GM19351 (cell line): Measurements from ENCODE around the gene FHOD1.
A peak's percentile ranks its signal among the peaks of the same experiment; 100 is the strongest.

Experiments used
- ATAC-seq: cut with Tn5 transposase; IDR thresholded peaks from one replicate; pipeline ENCODE4 v1.9.1; 2021; ENCODE audit warnings: mild to moderate bottlenecking, moderate library complexity; ENCODE audit not compliant: unreplicated experiment

The FHOD1 gene

DNA sequence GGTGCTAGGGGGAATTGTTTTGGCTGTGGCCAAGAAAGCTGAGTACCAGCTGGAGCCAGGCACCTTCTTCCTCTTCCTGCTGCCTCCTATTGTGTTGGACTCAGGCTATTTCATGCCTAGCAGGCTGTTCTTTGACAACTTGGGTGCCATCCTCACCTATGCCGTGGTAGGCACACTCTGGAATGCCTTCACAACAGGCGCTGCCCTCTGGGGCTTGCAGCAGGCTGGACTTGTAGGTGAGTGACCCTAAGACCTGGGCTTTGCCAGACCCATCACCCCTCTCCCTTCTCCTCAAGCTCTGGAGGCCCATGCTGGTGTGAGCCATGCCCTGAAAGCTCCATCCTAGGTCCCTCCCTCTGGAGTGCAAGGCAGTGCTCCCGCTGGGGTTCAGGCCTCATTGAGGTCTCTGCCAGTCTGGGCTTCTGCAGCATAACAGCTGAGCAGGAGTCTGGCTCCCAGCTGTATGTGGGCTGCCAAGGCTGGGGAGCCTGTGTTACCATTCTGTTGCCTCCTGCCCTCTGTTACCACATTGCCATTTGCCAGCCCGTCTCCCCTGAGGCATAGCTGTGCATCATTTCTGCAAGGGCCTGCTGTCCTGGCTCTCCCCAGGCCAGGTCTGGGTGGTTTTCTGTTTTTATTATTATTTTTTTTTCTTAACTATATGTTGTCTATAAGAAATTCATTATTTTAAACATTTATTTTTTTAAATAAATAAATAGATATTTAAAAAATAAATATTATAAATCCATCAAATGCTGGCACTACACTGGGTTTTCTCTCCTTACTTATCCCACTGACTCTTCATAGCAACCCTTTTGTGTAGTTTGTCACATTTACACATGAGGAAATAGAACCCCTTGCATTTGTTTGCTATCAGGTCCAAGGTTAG lies 5.6 kb upstream of the FHOD1 start:
- no peak for ATAC-seq

- no peak for ATAC-seq
Measured at GRCh38 chr16:67250045-67250327, 2.7 kb upstream of the FHOD1 start.

GRCh38 chr16:67249178-67250044 lies 2.1 kb upstream of the FHOD1 start:
- ATAC-seq, result no peak

- no peak for ATAC-seq
Measured at GRCh38 chr16:67248401-67249177, 1.3 kb upstream of the FHOD1 start, which contains the start of gene SLC9A5. Gene SLC9A5 (plus strand): TSS chr16:67248979. CDS start chr16:67249015, 36 bp downstream.

DNA sequence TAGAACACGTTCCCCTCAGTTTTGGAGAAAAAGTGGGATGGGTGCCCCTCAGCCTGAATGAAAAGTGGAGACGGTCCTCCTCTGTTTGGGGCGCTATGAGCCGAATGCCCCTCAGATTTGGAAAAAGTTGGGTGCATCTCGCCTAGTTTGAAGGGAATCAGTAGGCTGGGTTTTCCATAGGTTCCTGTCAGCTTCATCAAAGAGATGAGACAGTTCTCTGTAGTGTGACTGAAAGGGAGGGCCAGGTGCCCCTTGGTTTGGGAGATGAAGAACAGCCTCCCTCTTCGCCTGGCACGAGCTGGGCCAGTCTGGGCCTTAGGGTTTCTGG lies 756 bp upstream of the FHOD1 start:
- no peak for ATAC-seq

GRCh38 chr16:67246756-67247191 lies 507 bp downstream of the FHOD1 start:
- ATAC-seq, result peak; percentile 13

DNA sequence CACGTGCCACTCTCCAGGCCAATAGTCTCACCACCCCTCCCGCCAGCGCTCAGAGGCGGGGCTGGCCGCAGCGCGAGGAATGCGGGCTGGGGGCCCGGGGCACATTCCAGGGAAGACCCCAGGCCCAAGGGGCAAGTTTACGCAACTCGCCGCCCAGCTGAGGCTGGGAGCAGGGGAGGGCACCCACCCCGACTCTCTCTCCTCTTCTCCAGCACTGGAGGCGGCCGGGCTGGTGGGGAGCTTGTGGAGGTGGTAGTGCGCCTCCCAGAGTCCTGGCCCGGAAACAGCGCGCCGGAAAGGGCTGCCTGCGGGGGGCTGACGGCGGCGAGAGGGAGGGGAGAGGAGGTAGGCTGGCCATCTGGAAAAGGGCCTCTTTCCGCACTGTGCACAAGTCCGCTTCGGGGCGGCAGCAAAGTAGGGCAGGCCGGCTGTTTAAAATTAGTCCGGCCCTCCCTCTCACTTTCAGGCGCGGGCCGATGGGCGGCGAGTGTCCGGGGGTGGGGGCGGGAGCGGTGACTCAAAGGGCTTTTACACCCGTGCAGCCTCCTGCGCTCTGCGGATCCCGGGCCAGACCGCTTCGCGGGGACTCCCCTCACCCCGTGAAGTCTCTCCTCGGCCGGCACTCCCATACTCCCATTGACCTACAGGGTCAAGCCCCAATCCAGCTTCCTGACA lies 1.1 kb downstream of the FHOD1 start:
- ATAC-seq, result peak; percentile 26

GRCh38 chr16:67245674-67246080 lies 1.6 kb downstream of the FHOD1 start:
- ATAC-seq, result no peak

DNA sequence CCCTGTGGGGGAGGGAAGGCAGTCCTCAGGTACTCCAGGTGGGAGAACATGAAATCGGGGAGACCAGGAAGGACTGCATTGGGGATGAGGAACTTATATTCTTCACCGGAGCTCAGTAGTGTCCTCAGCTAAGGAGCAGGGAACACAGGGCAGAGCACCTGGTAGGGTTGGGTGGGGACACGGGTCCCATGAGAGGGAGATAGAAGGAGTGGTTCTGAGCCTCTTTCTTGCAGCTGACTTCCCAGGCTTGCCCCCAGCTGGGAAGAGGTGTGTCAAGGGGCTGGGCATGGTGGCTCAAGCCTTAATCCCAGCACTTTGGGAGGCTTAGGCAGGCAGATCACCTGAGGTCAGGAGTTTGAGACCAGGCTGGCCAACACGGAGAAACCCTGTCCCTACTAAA lies 2.1 kb downstream of the FHOD1 start:
- ATAC-seq, result no peak

GRCh38 chr16:67244387-67245185 lies 2.7 kb downstream of the FHOD1 start:
- ATAC-seq, result peak; percentile 53

GRCh38 chr16:67243481-67243880 lies 3.8 kb downstream of the FHOD1 start:
- ATAC-seq, result no peak

DNA sequence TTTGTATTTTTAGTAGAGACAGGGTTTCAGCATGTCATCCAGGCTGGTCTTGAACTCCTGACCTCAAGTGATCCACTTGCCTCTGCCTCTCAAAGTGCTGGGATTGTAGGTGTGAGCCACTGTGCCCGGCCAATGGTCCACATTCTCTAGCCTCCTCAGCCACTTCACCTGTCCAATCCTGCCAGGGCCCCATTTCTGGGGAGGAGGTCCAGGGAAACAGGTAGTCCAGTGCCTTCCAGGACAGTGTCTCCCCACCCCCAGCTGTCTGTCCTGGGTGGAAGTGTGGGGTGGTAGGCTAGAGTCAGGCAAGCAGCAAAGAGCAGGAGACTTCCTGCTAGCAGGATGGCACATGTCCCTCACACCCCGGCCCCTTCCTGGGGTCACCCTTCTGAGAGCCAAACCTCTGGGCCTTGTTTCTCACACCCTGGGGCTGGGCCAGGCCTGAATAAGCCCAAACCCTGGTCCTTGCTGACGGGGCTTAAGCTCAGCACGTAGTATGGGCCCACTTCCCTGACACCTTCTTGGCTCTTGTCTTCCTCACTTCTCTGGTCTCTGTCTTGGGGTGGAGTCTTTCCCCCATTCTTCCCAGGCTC lies 5.0 kb downstream of the FHOD1 start:
- ATAC-seq, result no peak

DNA sequence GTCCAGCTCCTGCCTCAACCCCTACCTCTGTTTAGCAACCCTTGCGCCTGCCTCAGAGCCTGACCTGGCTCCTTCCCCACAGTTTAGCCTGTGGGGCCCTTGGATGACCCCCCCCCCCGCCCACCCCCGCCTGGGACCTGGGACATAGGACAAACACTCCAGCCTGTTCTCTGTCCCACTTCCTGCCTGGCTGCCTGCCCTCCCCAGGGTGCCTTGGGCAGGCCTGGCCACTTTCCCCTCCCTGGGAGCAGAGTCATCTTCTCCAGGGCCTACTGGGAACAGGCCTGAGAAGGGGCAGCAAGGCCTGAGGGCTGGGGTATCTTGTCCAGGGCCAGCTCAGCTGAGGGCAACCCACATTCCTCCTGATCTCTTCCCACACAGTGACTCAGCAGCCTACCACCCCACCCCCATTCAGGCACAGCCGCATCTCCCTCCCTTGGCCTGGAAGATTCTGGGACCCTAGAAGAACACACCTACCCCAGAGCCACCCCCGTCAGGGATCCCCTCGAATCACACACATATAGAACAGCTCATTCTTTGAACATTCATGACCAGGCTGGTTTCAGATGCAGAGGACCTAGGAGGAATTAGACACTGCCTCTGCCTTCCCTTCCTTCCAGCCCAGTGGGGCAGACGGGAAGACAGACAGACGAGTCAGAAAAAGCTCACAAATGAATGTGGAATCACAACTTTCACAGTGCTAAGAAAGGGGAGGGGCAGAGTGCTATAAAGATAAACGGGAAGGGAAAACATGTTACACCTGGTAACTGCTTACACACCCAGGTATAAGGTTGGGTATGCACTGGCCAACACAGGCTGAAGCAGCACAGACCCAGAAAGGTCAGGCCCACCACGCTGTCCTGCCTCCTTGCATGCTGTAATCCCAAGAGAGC lies 6.0 kb downstream of the FHOD1 start:
- ATAC-seq, result no peak

DNA sequence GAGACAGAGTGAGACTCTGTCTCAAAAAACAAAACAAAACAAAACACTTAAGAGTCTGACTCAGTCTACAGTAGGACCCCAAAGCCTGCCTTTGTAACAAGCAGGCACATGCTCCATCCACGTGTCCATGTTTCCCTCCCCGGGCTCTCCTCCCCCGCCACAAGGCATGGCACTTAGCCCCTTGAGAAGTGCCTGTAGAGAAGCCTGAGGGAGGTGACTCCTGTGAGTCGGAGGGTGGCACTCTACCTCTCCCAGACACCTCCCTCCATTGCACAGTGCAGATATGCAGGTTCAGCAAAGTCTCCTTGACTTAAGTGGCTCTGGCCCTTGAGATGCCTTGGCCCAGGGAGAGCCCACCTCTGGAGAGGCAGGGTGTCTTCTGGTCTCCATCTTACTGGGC lies 6.8 kb downstream of the FHOD1 start:
- ATAC-seq, result no peak

DNA sequence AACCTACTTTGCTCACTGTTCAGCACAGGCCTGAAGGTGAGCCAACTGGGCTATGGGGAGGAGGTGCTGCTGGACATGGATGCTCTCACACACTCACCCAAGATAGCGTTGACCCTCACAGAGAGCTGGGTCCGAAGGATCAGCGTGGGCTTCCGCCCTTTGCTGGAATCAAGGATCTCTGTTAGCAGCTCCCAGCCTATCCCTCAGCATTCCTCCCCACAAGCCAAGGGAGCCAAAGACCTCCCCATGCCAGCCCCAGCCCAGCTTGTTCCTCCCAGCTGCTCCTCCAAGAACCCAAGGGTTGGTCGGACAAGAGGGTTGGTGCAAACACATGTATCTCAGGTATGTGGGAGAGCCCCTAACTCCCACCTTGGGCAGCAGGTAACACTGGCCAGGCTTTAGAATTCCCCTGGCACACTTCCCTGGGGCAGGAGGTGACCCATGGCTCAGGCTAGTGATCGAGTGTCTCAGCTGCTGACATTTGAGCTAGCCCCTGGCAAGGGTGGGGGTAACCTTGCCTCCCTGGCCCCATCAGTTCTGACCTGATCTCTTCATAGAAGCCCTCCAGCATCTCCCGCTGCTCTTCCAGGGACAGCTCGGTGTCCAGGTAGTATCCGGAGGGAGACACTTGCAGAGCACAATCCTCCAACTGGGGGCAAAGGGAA lies 8.3 kb downstream of the FHOD1 start:
- no peak for ATAC-seq

- no peak for ATAC-seq
Measured at GRCh38 chr16:67238278-67238575, 9.1 kb downstream of the FHOD1 start.

DNA sequence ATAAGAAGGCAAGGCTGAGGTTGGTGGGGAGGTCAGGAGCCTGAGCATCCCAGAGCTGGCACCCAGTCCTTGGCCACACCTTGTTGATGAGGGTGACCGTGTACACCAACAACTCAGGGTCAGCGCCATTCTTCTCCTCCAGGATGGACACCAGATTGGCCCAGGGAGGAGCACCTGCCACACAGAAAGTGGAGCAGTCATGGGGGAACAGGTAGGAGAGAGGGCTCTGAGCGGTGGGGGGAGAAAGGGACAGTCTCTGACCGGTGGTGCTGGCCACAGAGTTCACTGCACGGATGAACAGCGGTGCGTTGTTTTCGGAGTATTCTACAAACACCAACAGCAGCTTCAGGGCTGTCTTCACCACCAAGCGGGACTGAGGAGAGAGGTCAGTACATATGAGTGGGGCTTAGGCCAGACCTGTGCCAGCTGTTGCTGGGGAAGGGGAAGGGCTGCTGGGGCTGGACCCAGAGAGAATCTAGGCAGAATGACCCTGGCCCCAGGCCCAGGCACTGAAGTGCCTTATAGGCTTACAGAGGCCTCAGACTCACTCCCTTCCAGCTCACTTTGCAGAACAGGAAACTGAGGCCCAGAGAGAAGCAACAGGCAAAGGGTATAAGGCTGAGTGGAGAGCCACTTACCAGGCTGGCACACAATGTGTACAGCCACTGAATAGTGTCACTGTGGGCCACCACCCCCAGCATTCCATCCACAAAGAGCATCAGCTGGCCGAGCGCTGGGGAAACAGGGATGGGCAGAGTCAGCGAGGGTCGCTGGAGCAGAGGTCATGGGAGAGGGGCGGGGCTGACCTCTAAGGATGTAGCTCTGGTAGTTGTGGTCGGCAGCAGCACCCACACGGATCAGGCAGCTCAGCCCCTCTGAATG lies 9.6 kb downstream of the FHOD1 start:
- no peak for ATAC-seq
